Astrocyte (in vitro differentiated cells and primary cell): ENCODE data around the gene FUZ.

Experiments
- CTCF ChIP-seq: IDR thresholded peaks from 2 replicates; pipeline ENCODE4 v1.5.1; 2011; ENCODE audit warnings: low read depth, mild to moderate bottlenecking, inconsistent platforms, low read length, moderate library complexity; ENCODE audit not compliant: insufficient read depth
- EZH2 ChIP-seq: IDR thresholded peaks from 2 replicates; pipeline ENCODE4 v1.6.1; 2012; ENCODE audit warnings: mild to moderate bottlenecking, low read length, inconsistent platforms; ENCODE audit not compliant: insufficient read depth

GRCh38 chr19:49799271-49799797 lies 13.8 kb downstream of the FUZ start:
- TF ChIP-seq CTCF, result no peak
- no peak for TF ChIP-seq EZH2
